ENCODE measurements around the gene CFAP91. TPM values are rescaled to one million over a fixed set of nuclear protein-coding genes. Genes with fewer than 3 reads are reported as not detected.

CFAP91 gene
- total RNA-seq, 4 donors from 2014 or later, result 2.1 to 21.5 (median 6.2) TPM; not detected in 1

DNA sequence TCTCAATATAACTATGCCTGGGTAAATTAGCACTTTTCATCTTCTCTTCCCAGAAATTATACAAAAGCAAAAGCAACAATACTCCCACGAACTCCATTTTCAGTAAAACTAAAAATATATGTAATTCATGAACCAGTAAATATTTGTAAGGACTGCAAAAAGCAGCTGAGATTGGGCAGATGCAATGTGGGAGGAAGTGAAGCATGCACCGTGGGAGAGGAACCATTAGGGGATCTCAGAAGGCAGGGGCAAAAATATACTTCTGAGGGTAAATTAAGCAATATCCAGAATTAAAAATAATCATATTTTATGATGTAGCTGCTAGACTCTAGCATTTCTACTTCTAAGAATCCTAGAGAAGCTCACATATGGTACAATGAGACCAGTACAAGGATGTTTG is 20.2 kb downstream of the CFAP91 start:
- Histone ChIP-seq H3K4me3 (no peak overlapping the region), H3K9me3 (no peaks in the 10 kb centered on the region), H3K4me1 (no peaks in the 10 kb centered on the region), H3K27ac (no peak overlapping the region), H3K36me3 (no peaks in the 10 kb centered on the region), H3K27me3 (no peaks in the 10 kb centered on the region)
- no peak for DNase-seq
- TF ChIP-seq, protein P1, sequence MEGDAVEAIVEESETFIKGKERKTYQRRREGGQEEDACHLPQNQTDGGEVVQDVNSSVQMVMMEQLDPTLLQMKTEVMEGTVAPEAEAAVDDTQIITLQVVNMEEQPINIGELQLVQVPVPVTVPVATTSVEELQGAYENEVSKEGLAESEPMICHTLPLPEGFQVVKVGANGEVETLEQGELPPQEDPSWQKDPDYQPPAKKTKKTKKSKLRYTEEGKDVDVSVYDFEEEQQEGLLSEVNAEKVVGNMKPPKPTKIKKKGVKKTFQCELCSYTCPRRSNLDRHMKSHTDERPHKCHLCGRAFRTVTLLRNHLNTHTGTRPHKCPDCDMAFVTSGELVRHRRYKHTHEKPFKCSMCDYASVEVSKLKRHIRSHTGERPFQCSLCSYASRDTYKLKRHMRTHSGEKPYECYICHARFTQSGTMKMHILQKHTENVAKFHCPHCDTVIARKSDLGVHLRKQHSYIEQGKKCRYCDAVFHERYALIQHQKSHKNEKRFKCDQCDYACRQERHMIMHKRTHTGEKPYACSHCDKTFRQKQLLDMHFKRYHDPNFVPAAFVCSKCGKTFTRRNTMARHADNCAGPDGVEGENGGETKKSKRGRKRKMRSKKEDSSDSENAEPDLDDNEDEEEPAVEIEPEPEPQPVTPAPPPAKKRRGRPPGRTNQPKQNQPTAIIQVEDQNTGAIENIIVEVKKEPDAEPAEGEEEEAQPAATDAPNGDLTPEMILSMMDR (IDR thresholded peaks at IDR 0.05), result no peak
- TF ChIP-seq POLR2A (IDR thresholded peaks at IDR 0.05), result no peak

- TF ChIP-seq, protein P1 (IDR thresholded peaks at IDR 0.05), result no peak
- no peak for TF ChIP-seq POLR2A (IDR thresholded peaks at IDR 0.05)
- no peaks in the 10 kb centered on the region for H3K9me3 ChIP-seq
- no peak overlapping the region for H3K27ac ChIP-seq
- no peak overlapping the region for H3K4me3 ChIP-seq
- H3K27me3 ChIP-seq, result no peaks in the 10 kb centered on the region
- no peaks in the 10 kb centered on the region for H3K36me3 ChIP-seq
- H3K4me1 ChIP-seq, result no peaks in the 10 kb centered on the region
- no peak for DNase-seq
Measured at GRCh38 chr3:119726909-119727308, 24.1 kb downstream of the CFAP91 start.

- no peak overlapping the region for H3K4me3 ChIP-seq
- TF ChIP-seq, protein P1 (IDR thresholded peaks at IDR 0.05), result no peak
- no peak for TF ChIP-seq POLR2A (IDR thresholded peaks at IDR 0.05)
- no peak overlapping the region for H3K27ac ChIP-seq
- H3K4me1 ChIP-seq, result no peaks in the 10 kb centered on the region
- H3K36me3 ChIP-seq, result no peaks in the 10 kb centered on the region
- H3K9me3 ChIP-seq, result no peaks in the 10 kb centered on the region
- no peaks in the 10 kb centered on the region for H3K27me3 ChIP-seq
- DNase-seq, result no peak
Measured at GRCh38 chr3:119729996-119730395, 27.2 kb downstream of the CFAP91 start.

GRCh38 chr3:119731560-119732343 is 28.9 kb downstream of the CFAP91 start:
- no peak overlapping the region for H3K4me3 ChIP-seq
- H3K9me3 ChIP-seq, result no peaks in the 10 kb centered on the region
- H3K27ac ChIP-seq, result no peak overlapping the region
- no peak for DNase-seq
- TF ChIP-seq, protein P1 (IDR thresholded peaks at IDR 0.05), result no peak
- TF ChIP-seq POLR2A (IDR thresholded peaks at IDR 0.05), result no peak
- H3K36me3 ChIP-seq, result no peaks in the 10 kb centered on the region
- no peaks in the 10 kb centered on the region for H3K4me1 ChIP-seq
- H3K27me3 ChIP-seq, result no peaks in the 10 kb centered on the region

GRCh38 chr3:119733812-119734211 is 31.0 kb downstream of the CFAP91 start:
- no peak for DNase-seq
- Histone ChIP-seq H3K4me1 (no peaks in the 10 kb centered on the region), H3K4me3 (no peak overlapping the region), H3K27ac (no peak overlapping the region), H3K9me3 (no peaks in the 10 kb centered on the region), H3K36me3 (no peaks in the 10 kb centered on the region), H3K27me3 (no peaks in the 10 kb centered on the region)
- TF ChIP-seq POLR2A (IDR thresholded peaks at IDR 0.05), result no peak
- TF ChIP-seq, protein P1 (IDR thresholded peaks at IDR 0.05), result no peak
